Choroid plexus epithelial cell (primary cell): ENCODE measurements around the gene PITX3.

Experiments used
- DNase-seq: peaks from one replicate; pipeline ENCODE4 v3.0.0-alpha.2; 2010; ENCODE audit warnings: low read depth
- H3K4me3 ChIP-seq: 2 replicates; pipeline ENCODE4 v1.5.1; 2011; ENCODE audit warnings: low read depth, mild to moderate bottlenecking, control low read depth, low read length, moderate library complexity
- CTCF ChIP-seq: conservative IDR thresholded peaks from 2 replicates; pipeline ENCODE4 v1.5.1; 2011; ENCODE audit warnings: low read depth, mild to moderate bottlenecking, control low read depth, inconsistent platforms, low read length, moderate library complexity

PITX3 gene

GRCh38 chr10:102184606-102185005, 56.7 kb downstream of the PITX3 start:
- DNase-seq = no peak
- no peak for TF ChIP-seq CTCF
- no peak overlapping the region for H3K4me3 ChIP-seq
